ENCODE results near the gene SNCAIP. TPM values are rescaled to one million over a fixed set of nuclear protein-coding genes. Genes with fewer than 3 reads are reported as not detected.

SNCAIP gene
- total RNA-seq, 4 donors from 2014 or later: 0.83 to 4.2 (median 2.9) TPM

DNA sequence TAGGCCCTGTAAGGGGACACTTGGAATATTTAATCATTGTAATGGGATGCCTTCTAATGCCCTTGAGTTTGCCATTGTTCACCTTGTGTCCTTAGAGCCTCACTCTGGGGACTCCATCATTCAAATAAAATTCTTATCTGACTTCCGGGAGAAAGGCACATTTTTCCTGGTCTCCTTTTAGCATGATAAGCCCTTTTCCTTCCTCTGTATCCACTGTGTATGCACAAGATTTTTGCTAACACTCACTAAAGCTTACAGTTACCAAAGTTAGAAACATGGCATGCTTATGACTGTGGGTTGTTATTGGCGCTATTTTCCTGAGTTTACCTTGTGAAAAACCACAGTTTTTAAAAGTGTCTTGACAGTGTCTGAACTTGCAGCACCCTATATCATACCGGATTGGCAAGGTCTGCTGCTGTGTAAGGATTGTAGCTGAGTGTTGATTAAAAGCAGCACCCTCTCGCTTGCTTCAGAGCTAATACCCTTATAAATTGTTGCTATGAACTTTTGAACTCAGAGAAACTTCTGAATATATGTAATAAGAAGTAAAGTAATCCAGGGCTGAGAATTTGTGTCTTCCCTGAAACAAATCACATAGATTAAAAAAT lies 46.4 kb downstream of the SNCAIP start:
- intact Hi-C loops (cut with DNase I): no loop called here
- WGBS: 30% methylated on average over 4 of the region's 4 CpGs

GRCh38 chr5:122362361-122362760 lies 50.3 kb downstream of the SNCAIP start:
- H3K4me1 ChIP-seq: peaks cover 0 to 8% (median 3%) of the 10 kb centered on the region in 4 donors
- TF ChIP-seq EP300 (IDR thresholded peaks at IDR 0.05) (no peak), POLR2A (IDR thresholded peaks at IDR 0.05; ENCODE audit: low read depth) (no peak)

More for the DNA sequence above, 46.4 kb downstream of the SNCAIP start:
- DNase-seq (ENCODE audit: extremely low spot score): no peak
- Histone ChIP-seq H3K9me3 (no peaks in the 10 kb centered on the region), H3K4me3 (no peak overlapping the region), H3K27me3 (no peaks in the 10 kb centered on the region), H3K4me1 (peaks cover 0 to 8% (median 3%) of the 10 kb centered on the region in 4 donors), H3K27ac (replicated peaks in 1 of 4) (no peak overlapping the region), H3K36me3 (no peaks in the 10 kb centered on the region)
- no peak for TF ChIP-seq POLR2A (IDR thresholded peaks at IDR 0.05; ENCODE audit: low read depth)
- no peak for TF ChIP-seq POLR2AphosphoS5 (IDR thresholded peaks at IDR 0.05)
- no peak for TF ChIP-seq EP300 (IDR thresholded peaks at IDR 0.05)
- TF ChIP-seq, protein P1, sequence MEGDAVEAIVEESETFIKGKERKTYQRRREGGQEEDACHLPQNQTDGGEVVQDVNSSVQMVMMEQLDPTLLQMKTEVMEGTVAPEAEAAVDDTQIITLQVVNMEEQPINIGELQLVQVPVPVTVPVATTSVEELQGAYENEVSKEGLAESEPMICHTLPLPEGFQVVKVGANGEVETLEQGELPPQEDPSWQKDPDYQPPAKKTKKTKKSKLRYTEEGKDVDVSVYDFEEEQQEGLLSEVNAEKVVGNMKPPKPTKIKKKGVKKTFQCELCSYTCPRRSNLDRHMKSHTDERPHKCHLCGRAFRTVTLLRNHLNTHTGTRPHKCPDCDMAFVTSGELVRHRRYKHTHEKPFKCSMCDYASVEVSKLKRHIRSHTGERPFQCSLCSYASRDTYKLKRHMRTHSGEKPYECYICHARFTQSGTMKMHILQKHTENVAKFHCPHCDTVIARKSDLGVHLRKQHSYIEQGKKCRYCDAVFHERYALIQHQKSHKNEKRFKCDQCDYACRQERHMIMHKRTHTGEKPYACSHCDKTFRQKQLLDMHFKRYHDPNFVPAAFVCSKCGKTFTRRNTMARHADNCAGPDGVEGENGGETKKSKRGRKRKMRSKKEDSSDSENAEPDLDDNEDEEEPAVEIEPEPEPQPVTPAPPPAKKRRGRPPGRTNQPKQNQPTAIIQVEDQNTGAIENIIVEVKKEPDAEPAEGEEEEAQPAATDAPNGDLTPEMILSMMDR (IDR thresholded peaks at IDR 0.05): no peak

GRCh38 chr5:122363623-122364022 lies 51.6 kb downstream of the SNCAIP start:
- TF ChIP-seq, protein P1 (IDR thresholded peaks at IDR 0.05): no peak
- no peak for TF ChIP-seq EP300 (IDR thresholded peaks at IDR 0.05)
- TF ChIP-seq POLR2A (IDR thresholded peaks at IDR 0.05; ENCODE audit: low read depth): no peak
- TF ChIP-seq POLR2AphosphoS5 (IDR thresholded peaks at IDR 0.05): no peak
- intact Hi-C loops (cut with DNase I): no loop called here

More at GRCh38 chr5:122362361-122362760, 50.3 kb downstream of the SNCAIP start:
- Histone ChIP-seq H3K9me3 (no peaks in the 10 kb centered on the region), H3K36me3 (no peaks in the 10 kb centered on the region), H3K27ac (replicated peaks in 1 of 4) (no peak overlapping the region), H3K27me3 (no peaks in the 10 kb centered on the region), H3K4me3 (no peak overlapping the region)
- WGBS: 92% methylated on average over 4 of the region's 4 CpGs
- intact Hi-C loops (cut with DNase I): no loop called here
- no peak for DNase-seq (ENCODE audit: extremely low spot score)

GRCh38 chr5:122366501-122366900 lies 54.5 kb downstream of the SNCAIP start:
- H3K4me3 ChIP-seq: no peak overlapping the region
- WGBS: 93% methylated on average over 3 of the region's 3 CpGs
- no peak overlapping the region for H3K27ac ChIP-seq (replicated peaks in 1 of 4)
- peaks cover 0 to 19% (median 6%) of the 10 kb centered on the region in 4 donors for H3K4me1 ChIP-seq
- intact Hi-C loops (cut with DNase I): no loop called here
- H3K9me3 ChIP-seq: no peaks in the 10 kb centered on the region
- no peak for DNase-seq (ENCODE audit: extremely low spot score)
- H3K27me3 ChIP-seq: no peaks in the 10 kb centered on the region
- H3K36me3 ChIP-seq: no peaks in the 10 kb centered on the region
- TF ChIP-seq POLR2AphosphoS5 (IDR thresholded peaks at IDR 0.05): no peak
- TF ChIP-seq POLR2A (IDR thresholded peaks at IDR 0.05; ENCODE audit: low read depth): no peak
- TF ChIP-seq EP300 (IDR thresholded peaks at IDR 0.05): no peak
- TF ChIP-seq, protein P1 (IDR thresholded peaks at IDR 0.05): no peak

More at GRCh38 chr5:122363623-122364022, 51.6 kb downstream of the SNCAIP start:
- no peaks in the 10 kb centered on the region for H3K9me3 ChIP-seq
- 100% methylated on average over 1 of the region's 1 CpG for WGBS
- H3K27me3 ChIP-seq: no peaks in the 10 kb centered on the region
- H3K27ac ChIP-seq (replicated peaks in 1 of 4): no peak overlapping the region
- no peak overlapping the region for H3K4me3 ChIP-seq
- no peak for DNase-seq (ENCODE audit: extremely low spot score)
- no peaks in the 10 kb centered on the region for H3K36me3 ChIP-seq
- H3K4me1 ChIP-seq: peaks cover 0 to 8% (median 2%) of the 10 kb centered on the region in 4 donors

DNA sequence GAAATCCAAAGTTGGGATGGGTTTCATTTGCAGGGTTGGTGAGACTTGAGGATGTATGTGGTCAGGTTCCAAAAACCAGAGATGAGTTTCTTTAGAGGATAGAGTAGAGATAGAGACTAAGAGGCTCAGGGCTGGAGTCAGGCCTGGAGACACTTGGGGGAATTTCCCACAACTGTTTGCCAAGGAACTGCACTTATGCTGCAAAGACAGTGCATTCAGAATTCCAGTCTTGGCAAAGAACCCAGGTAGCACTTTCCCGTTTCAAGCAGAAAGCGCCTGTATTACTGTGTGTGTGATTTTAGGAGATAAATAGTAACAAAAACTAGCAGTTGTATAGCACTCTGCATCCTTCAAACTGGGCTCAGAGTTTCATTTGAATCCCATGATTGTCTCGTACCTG lies 55.4 kb downstream of the SNCAIP start:
- Histone ChIP-seq H3K4me1 (peaks cover 0 to 25% (median 6%) of the 10 kb centered on the region in 4 donors), H3K36me3 (no peaks in the 10 kb centered on the region), H3K27ac (replicated peaks in 1 of 4) (no peak overlapping the region), H3K9me3 (no peaks in the 10 kb centered on the region), H3K27me3 (no peaks in the 10 kb centered on the region), H3K4me3 (no peak overlapping the region)
- DNase-seq (ENCODE audit: extremely low spot score): no peak
- TF ChIP-seq EP300 (IDR thresholded peaks at IDR 0.05): no peak
- no peak for TF ChIP-seq POLR2AphosphoS5 (IDR thresholded peaks at IDR 0.05)
- TF ChIP-seq, protein P1 (IDR thresholded peaks at IDR 0.05): no peak
- no peak for TF ChIP-seq POLR2A (IDR thresholded peaks at IDR 0.05; ENCODE audit: low read depth)
- intact Hi-C loops (cut with DNase I): no loop called here
- WGBS: 50% methylated on average over 3 of the region's 3 CpGs
